ENCODE data around the gene NALCN.

- TF ChIP-seq CTCF (IDR thresholded peaks at IDR 0.05; ENCODE audit: insufficient read depth, low read depth, low read length) (no peak), EZH2 (IDR thresholded peaks at IDR 0.05; ENCODE audit: insufficient read depth, low read length) (no peak)
Observed at GRCh38 chr13:101326710-101327109, 89.6 kb downstream of the NALCN start.

All from astrocyte (in vitro differentiated cells and primary cell).